Osteocyte (in vitro differentiated cells): Measurements from ENCODE around the gene CNTNAP3B. TPM values are rescaled to one million over a fixed set of nuclear protein-coding genes. Genes with fewer than 3 reads are reported as not detected.
"Not testable (repeated sequence)": the region's sequence is repeated elsewhere in the genome, so short reads cannot be mapped to it uniquely, and the experiment has no call there.

Experiments
- DNase-seq: peaks from one replicate; pipeline ENCODE4 v3.0.0; 2021; ENCODE audit warnings: mixed read lengths; ENCODE audit not compliant: unreplicated experiment; ENCODE audit errors: extremely low spot score
- H3K27ac Mint-ChIP-seq: one replicate; pipeline ENCODE4 v1.8.0; 2021; ENCODE audit warnings: mild to moderate bottlenecking, mixed read lengths; ENCODE audit not compliant: unreplicated experiment
- H3K27me3 Mint-ChIP-seq: one replicate; pipeline ENCODE4 v1.8.0; 2021; ENCODE audit warnings: mixed read lengths; ENCODE audit not compliant: unreplicated experiment
- H3K36me3 Mint-ChIP-seq: one replicate; pipeline ENCODE4 v1.8.0; 2021; ENCODE audit warnings: mixed read lengths; ENCODE audit not compliant: unreplicated experiment
- H3K4me1 Mint-ChIP-seq: one replicate; pipeline ENCODE4 v1.8.0; 2021; ENCODE audit warnings: mixed read lengths; ENCODE audit not compliant: unreplicated experiment
- H3K4me3 Mint-ChIP-seq: one replicate; pipeline ENCODE4 v1.8.0; 2021; ENCODE audit warnings: mild to moderate bottlenecking, moderate library complexity, mixed read lengths; ENCODE audit not compliant: unreplicated experiment
- H3K9me3 Mint-ChIP-seq: one replicate; pipeline ENCODE4 v1.8.0; 2021; ENCODE audit warnings: mixed read lengths; ENCODE audit not compliant: unreplicated experiment
- total RNA-seq: library from RNA; stranded (reverse); gene quantifications from 2 replicates; pipeline ENCODE4 v1.2.1, GENCODE V29; 2021

The CNTNAP3B gene
- total RNA-seq, 1 donor from 2014 or later: 10.0 TPM

DNA sequence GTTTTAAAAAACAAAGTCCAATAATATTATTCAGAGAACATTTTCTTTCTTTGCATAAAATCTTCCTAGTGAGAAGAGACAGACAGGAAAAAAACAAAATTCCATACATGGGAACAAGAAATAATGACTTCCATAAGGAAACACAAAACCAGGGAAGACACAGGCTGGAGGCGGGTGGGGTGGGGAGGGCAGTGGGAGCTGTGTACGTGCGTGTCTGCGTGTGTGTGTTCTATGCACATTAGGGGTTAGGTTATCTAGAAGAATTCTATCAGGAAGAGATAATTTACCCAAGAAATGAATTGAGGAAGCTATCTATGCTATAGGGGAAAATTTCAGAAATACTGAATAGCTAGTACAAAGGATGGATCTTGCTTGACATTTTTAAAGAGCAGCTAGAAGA is 58.2 kb downstream of the CNTNAP3B start:
- H3K36me3 Mint-ChIP-seq, H3K9me3 Mint-ChIP-seq, DNase-seq, H3K27me3 Mint-ChIP-seq, H3K4me1 Mint-ChIP-seq, H3K4me3 Mint-ChIP-seq, H3K27ac Mint-ChIP-seq: not testable (repeated sequence)

DNA sequence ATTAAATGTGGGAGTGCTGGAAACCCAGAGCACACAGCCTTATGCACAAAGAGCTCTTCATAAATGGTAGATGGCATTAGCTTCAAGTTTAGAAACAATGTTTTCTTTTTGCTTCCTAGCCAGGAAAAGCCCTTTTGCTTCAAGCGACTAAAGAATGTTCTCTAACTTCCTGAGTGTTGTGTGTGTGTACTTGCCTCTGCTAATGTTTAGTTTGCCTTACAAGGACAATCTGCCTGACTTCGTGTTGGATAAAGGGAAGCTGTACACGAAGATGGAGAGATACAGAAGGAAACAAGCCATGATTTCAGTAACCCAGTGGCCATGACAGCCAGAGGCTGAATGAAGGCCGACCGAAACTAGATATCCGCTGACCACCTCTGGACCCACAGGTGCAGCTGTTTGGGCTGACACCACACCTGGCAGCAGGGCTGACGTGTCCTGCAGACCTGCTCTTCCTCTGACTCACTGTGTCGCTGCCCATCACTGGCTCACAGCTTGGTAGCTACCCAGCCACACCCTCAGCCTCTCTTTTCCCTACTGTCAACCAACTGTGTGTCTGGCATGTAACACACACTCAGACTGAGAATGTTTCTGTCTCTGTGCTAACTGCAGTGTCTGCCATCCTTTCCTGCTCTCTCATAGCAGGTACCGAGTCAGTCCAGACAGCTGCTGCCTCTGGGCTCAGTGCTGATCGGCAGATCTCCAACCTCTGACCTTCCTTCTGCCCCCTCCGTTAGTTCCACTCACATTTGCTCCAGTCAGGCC is 59.0 kb downstream of the CNTNAP3B start:
- not testable (repeated sequence) for H3K4me3 Mint-ChIP-seq, H3K4me1 Mint-ChIP-seq, H3K36me3 Mint-ChIP-seq, H3K27me3 Mint-ChIP-seq, H3K9me3 Mint-ChIP-seq, DNase-seq
- H3K27ac Mint-ChIP-seq: peak overlapping the region; percentile 41

DNA sequence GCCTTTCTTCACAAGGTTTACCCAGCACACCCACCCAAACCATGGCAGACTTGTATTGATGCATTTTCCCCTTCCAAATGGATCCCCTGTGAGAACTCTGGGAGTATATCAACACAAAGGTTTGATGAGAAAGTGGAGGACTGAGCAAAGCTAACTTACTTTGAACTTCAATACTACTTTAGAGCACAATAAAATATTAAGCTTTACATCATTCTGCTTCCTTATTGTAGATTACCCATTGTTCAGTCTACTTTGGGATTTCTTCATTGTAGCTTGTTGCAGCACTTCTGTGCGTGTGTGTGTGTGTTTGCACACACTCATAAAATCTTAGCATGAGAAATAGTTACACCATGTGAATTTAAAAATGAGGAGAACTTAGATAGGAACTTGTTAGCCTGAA is 75.4 kb downstream of the CNTNAP3B start:
- H3K9me3 Mint-ChIP-seq, H3K27ac Mint-ChIP-seq, H3K4me1 Mint-ChIP-seq, H3K27me3 Mint-ChIP-seq, H3K4me3 Mint-ChIP-seq, DNase-seq, H3K36me3 Mint-ChIP-seq: not testable (repeated sequence)

DNA sequence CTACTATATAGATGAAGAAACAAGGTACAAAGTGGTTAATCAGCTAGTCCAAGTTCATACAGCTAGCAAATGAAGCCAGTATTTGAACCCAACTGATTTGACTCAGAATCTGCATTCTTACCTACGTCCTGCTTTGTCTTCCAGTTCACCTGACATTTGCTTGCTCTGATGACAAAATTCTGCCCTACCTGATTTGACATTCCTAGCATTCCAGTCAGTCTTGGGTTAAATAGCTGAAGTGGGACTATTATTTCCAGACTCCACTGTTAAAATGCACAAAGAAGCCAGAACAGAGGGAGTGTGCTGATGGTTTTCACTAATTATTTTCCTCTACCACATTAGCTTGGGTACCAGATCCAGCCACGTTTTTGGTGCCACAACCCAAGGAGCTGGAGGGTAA is 78.5 kb downstream of the CNTNAP3B start:
- H3K4me3 Mint-ChIP-seq, DNase-seq, H3K27ac Mint-ChIP-seq, H3K27me3 Mint-ChIP-seq, H3K36me3 Mint-ChIP-seq, H3K9me3 Mint-ChIP-seq, H3K4me1 Mint-ChIP-seq: not testable (repeated sequence)

DNA sequence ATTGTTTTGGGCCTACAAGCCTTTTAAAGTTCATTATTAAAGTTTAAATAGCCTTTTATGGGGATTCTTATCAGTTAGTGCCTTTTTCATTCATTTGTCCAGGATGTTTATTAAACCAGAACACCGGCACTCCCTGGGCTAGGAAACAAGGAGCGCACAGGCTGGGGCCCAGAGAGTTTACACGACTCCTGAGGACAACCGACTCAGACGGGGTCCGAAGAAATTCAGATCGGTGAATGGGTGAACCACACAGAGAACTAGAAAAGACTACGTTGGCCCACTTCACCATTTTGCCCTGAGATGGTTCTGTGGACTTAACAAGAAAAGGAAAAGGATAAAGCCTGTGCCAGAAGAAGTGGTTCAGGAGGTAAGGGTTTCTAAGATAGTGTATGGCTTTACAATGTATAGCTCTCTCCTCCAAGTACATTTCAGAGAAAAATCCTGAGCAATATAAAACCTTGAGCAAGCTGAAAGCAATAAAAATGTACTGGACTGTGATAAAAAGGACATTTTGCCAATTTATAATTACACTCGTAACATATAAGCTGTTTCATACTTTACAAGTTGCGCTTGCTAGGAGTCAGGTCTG is 84.7 kb downstream of the CNTNAP3B start:
- H3K9me3 Mint-ChIP-seq, H3K4me1 Mint-ChIP-seq, H3K27ac Mint-ChIP-seq, DNase-seq, H3K27me3 Mint-ChIP-seq, H3K4me3 Mint-ChIP-seq, H3K36me3 Mint-ChIP-seq: not testable (repeated sequence)

DNA sequence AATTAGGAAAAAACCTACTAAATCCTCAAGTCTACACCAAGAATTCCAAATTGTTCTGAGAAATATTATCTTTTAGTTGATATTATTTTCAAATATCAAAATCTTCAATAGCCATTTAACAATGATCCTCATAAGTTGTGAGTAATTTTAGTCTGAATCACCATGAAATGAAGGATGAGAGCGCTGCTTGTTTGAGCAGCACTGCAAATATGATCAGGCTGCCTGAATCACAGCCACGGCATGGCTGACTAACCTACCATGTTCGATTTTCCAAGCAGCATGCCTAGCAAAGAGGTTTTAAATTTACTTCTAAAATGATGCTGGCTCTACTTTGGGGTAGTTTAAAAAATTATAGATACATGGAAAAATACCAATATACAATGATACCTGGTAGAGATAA is 95.7 kb downstream of the CNTNAP3B start:
- H3K4me3 Mint-ChIP-seq, H3K36me3 Mint-ChIP-seq, H3K4me1 Mint-ChIP-seq, DNase-seq, H3K27ac Mint-ChIP-seq, H3K9me3 Mint-ChIP-seq, H3K27me3 Mint-ChIP-seq: not testable (repeated sequence)

DNA sequence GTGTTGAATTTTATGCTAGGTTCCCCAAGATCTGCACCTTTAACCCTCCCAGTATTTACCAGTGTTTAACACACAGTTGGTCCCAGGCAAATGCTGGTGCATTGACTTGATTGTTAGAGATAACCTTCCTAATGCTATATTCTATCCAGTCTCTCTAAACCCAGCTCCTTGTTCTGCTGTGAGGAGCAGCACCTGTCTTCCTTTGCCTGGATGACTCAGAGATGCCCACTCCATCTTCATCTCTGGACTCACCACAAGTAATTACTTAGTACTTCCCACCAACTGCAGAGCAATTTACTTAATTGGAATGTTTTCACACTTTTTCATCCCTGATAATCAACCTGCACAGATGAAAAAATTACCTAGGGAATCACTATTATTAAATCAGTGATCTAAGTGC is 108.6 kb downstream of the CNTNAP3B start:
- not testable (repeated sequence) for H3K9me3 Mint-ChIP-seq, H3K4me1 Mint-ChIP-seq, H3K36me3 Mint-ChIP-seq, H3K4me3 Mint-ChIP-seq, H3K27me3 Mint-ChIP-seq, H3K27ac Mint-ChIP-seq, DNase-seq

DNA sequence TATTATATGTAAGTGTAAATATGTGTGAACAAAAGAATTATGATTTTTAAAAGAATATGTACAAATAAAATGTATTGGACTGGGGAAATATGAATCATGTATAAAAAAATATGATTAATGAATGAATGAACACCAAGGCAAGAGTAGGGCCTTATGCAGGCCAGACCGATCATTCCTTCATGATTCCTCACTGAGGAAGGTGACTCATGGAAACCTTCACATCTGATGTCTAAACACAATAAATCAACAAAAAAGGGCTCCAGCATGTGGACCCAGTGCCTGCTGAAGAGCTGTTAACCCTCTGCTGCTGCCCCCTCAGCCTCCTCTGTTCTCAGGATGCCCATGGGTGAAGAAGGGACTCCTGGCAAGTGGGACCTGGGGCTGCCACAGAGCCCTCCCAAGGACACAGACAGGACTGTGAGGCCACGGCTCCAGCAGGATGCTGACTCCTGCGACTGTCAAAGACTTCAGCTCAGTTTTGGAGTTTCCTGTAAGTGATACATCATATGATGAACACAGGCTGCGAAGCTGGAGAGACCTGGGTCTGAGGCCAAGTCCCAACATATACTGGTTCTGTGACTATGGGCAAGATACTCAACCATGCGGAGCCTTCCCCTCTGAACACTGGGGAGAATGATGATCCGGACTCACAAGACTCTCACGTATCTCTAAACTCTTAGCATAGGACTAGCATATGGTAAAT is 110.9 kb downstream of the CNTNAP3B start:
- H3K9me3 Mint-ChIP-seq, H3K27me3 Mint-ChIP-seq, H3K4me3 Mint-ChIP-seq, DNase-seq, H3K27ac Mint-ChIP-seq, H3K4me1 Mint-ChIP-seq, H3K36me3 Mint-ChIP-seq: not testable (repeated sequence)

DNA sequence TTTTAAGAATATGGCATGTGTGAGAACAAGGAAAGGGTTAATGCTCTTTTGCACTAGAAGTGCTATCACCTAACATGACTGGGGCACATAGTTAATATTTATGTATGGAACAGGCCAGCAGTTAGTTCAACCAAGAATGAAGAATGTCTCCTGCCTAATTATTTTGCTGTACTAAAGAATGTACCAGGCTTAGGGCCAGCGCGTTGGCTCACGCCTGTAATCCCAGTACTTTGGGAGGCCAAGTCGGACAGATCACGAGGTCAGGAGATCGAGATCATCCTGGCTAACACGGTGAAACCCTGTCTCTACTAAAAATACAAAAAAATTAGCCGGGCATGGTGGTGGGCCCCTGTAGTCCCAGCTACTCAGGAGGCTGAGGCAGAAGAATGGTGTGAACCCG is 114.9 kb downstream of the CNTNAP3B start:
- not testable (repeated sequence) for H3K36me3 Mint-ChIP-seq, H3K27me3 Mint-ChIP-seq, H3K4me3 Mint-ChIP-seq, H3K4me1 Mint-ChIP-seq, H3K27ac Mint-ChIP-seq, H3K9me3 Mint-ChIP-seq, DNase-seq

DNA sequence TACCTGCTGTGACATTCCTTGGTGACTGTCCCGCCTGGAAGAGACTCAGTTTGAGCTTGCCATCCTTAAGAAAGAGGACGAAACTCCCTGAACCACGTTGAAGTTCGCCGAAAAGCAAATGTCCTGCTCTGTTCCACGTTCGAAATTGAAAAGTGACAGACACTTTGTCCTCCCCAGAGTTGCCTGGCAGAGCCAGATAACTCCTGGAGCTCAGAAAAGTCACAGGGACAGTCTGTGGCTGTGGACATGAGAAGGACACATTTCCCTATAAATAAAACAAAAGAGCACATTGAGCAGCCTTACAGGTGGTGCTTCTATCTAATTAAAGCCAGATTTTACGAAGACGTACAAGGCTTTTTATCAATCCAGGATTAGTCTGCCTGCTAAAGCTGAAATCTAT is 137.6 kb downstream of the CNTNAP3B start:
- not testable (repeated sequence) for H3K27me3 Mint-ChIP-seq, H3K4me3 Mint-ChIP-seq, H3K4me1 Mint-ChIP-seq, H3K27ac Mint-ChIP-seq, DNase-seq, H3K9me3 Mint-ChIP-seq, H3K36me3 Mint-ChIP-seq

DNA sequence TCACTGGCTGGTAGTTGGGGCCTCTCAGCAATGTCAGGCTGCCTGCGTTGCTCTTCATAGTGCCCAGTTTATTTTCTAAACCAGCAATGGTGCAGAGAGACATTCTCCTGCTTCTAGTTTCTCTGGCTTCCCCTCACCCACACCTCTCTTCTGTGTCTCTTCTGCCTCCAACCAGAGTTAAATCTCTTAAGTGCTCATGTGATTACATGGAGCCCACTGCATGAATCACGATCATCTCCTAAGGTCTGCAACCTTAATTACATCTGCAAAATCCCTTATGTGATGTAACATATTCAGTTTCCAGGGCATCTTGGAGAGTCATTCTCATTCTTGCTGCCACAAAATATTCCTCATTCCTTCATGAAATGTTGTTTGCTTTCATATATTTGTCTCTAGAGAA is 149.0 kb downstream of the CNTNAP3B start:
- H3K27me3 Mint-ChIP-seq, H3K4me1 Mint-ChIP-seq, H3K9me3 Mint-ChIP-seq, H3K27ac Mint-ChIP-seq, DNase-seq, H3K36me3 Mint-ChIP-seq, H3K4me3 Mint-ChIP-seq: not testable (repeated sequence)

DNA sequence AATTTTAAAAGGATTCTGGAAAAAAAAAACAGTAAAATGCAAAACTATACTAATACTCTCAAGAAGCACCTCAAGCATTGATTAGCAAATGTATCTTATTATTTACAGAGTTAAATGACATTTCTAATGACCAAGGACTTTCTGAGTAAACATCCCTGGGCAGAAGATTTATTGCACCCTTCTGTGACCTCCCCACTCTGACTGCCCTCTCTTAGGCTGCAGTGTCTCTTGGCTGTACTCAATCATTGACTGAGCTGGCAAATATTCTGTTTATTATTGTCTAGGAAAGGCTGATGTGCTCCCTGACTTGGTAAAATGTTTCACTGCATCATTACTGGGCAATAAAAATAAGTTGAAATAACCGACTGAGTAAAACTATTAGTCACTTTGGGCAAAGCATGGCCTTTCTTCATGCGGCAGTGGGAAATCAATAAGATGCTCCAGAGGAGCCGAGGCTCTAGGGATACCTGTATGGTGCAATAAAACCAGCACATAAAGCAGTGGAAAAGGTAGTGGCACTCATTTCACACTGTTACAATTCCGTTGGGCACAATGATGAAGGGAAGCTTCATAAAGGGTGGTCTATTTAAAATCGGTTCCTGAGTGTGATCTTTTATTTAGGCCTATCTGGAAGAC is 151.1 kb downstream of the CNTNAP3B start:
- not testable (repeated sequence) for H3K36me3 Mint-ChIP-seq, H3K4me3 Mint-ChIP-seq

More for the DNA sequence above, 151.1 kb downstream of the CNTNAP3B start:
- H3K27me3 Mint-ChIP-seq, H3K27ac Mint-ChIP-seq, DNase-seq, H3K4me1 Mint-ChIP-seq, H3K9me3 Mint-ChIP-seq: not testable (repeated sequence)
